ENCODE measurements around the gene GABRA5. TPM values are rescaled to one million over a fixed set of nuclear protein-coding genes. Genes with fewer than 3 reads are reported as not detected.

Gene GABRA5
- total RNA-seq, 1 donor from 2014 or later, result 0.54 TPM

- Mint-ChIP-seq H3K27ac (ENCODE audit: unreplicated experiment) (no peak overlapping the region), H3K36me3 (ENCODE audit: low read depth) (no peaks in the 10 kb centered on the region), H3K4me1 (no peaks in the 10 kb centered on the region), H3K9me3 (no peaks in the 10 kb centered on the region), H3K27me3 (ENCODE audit: low read depth) (no peaks in the 10 kb centered on the region), H3K4me3 (no peak overlapping the region)
- no peak for TF ChIP-seq CTCF (conservative IDR thresholded peaks at IDR 0.05)
- no peak for DNase-seq (ENCODE audit: low read depth, low spot score)
Measured at GRCh38 chr15:26854435-26854834, 12.4 kb upstream of the GABRA5 start.

GRCh38 chr15:26864664-26865191 lies 2.1 kb upstream of the GABRA5 start:
- Mint-ChIP-seq H3K27me3 (ENCODE audit: low read depth) (peaks cover 41% of the 10 kb centered on the region), H3K9me3 (peaks cover 8% of the 10 kb centered on the region), H3K27ac (ENCODE audit: unreplicated experiment) (no peak overlapping the region), H3K36me3 (ENCODE audit: low read depth) (no peaks in the 10 kb centered on the region), H3K4me3 (peak overlapping the region; percentile 57), H3K4me1 (peaks cover 3% of the 10 kb centered on the region)
- peak; percentile 44 for DNase-seq (ENCODE audit: low read depth, low spot score)
- TF ChIP-seq CTCF (conservative IDR thresholded peaks at IDR 0.05), result peak; percentile 84

GRCh38 chr15:26867200-26868007 lies 542 bp downstream of the GABRA5 start:
- DNase-seq (ENCODE audit: low read depth, low spot score), result no peak
- no peaks in the 10 kb centered on the region for H3K9me3 Mint-ChIP-seq
- no peaks in the 10 kb centered on the region for H3K36me3 Mint-ChIP-seq (ENCODE audit: low read depth)
- H3K27me3 Mint-ChIP-seq (ENCODE audit: low read depth), result peaks cover 64% of the 10 kb centered on the region
- TF ChIP-seq CTCF (conservative IDR thresholded peaks at IDR 0.05), result no peak
- H3K4me1 Mint-ChIP-seq, result peaks cover 3% of the 10 kb centered on the region
- H3K4me3 Mint-ChIP-seq, result no peak overlapping the region
- H3K27ac Mint-ChIP-seq (ENCODE audit: unreplicated experiment), result no peak overlapping the region

- H3K4me3 Mint-ChIP-seq, result peak overlapping the region; percentile 73
- no peaks in the 10 kb centered on the region for H3K9me3 Mint-ChIP-seq
- peaks cover 3% of the 10 kb centered on the region for H3K4me1 Mint-ChIP-seq
- H3K27me3 Mint-ChIP-seq (ENCODE audit: low read depth), result peaks cover 67% of the 10 kb centered on the region
- H3K27ac Mint-ChIP-seq (ENCODE audit: unreplicated experiment), result no peak overlapping the region
- no peak for TF ChIP-seq CTCF (conservative IDR thresholded peaks at IDR 0.05)
- no peaks in the 10 kb centered on the region for H3K36me3 Mint-ChIP-seq (ENCODE audit: low read depth)
- no peak for DNase-seq (ENCODE audit: low read depth, low spot score)
Measured at GRCh38 chr15:26868029-26868685, 1.3 kb downstream of the GABRA5 start.

GRCh38 chr15:26869628-26870027 lies 2.8 kb downstream of the GABRA5 start:
- Mint-ChIP-seq H3K4me3 (no peak overlapping the region), H3K27me3 (ENCODE audit: low read depth) (peaks cover 76% of the 10 kb centered on the region), H3K4me1 (peaks cover 3% of the 10 kb centered on the region), H3K9me3 (no peaks in the 10 kb centered on the region), H3K27ac (ENCODE audit: unreplicated experiment) (no peak overlapping the region), H3K36me3 (ENCODE audit: low read depth) (no peaks in the 10 kb centered on the region)
- no peak for DNase-seq (ENCODE audit: low read depth, low spot score)
- no peak for TF ChIP-seq CTCF (conservative IDR thresholded peaks at IDR 0.05)

Data from neural crest cell (in vitro differentiated cells).